SU-DHL-6 (cell line): ENCODE measurements around the gene RNF31.

Experiments
- H2AFZ ChIP-seq: fragments of 200-600 bp; sonication (generic); 2 replicates; pipeline ENCODE4 v1.6.1; 2014; ENCODE audit warnings: low read depth, mild to moderate bottlenecking, moderate library complexity, mixed read lengths, antibody characterized with exemption, low read length; ENCODE audit not compliant: severe bottlenecking
- H3F3A ChIP-seq: fragments of 200-600 bp; shearing (Covaris generic); 2 replicates; pipeline ENCODE4 v1.6.0; 2016; ENCODE audit warnings: antibody characterized with exemption, mild to moderate bottlenecking; ENCODE audit not compliant: insufficient read depth
- H3K27ac ChIP-seq: fragments of 200-600 bp; sonication (generic); 2 replicates; pipeline ENCODE4 v1.5.1; 2016; ENCODE audit warnings: low read depth, mild to moderate bottlenecking, low read length, moderate library complexity, mixed read lengths
- H3K27me3 ChIP-seq: fragments of 200-600 bp; sonication (generic), shearing (Covaris generic); 2 replicates; pipeline ENCODE4 v1.6.0; 2014; ENCODE audit warnings: mild to moderate bottlenecking, low read length
- H3K36me3 ChIP-seq: fragments of 200-600 bp; sonication (generic); 2 replicates; pipeline ENCODE4 v1.6.1; 2014; ENCODE audit warnings: mild to moderate bottlenecking, low read length, mixed read lengths
- H3K4me2 ChIP-seq: fragments of 300-600, 200-600 bp; shearing (Covaris generic), sonication (generic); 2 replicates; pipeline ENCODE4 v1.6.0; 2014; ENCODE audit warnings: low read length, low read depth, mild to moderate bottlenecking; ENCODE audit not compliant: poor library complexity, severe bottlenecking
- H3K4me3 ChIP-seq: fragments of 200-600 bp; sonication (generic); 2 replicates; pipeline ENCODE4 v1.5.1; 2014; ENCODE audit warnings: antibody characterized with exemption, low read length, mild to moderate bottlenecking, mixed read lengths; ENCODE audit not compliant: insufficient read depth, poor library complexity, severe bottlenecking
- H3K79me2 ChIP-seq: fragments of 200-600 bp; sonication (generic); 2 replicates; pipeline ENCODE4 v1.6.1; 2014; ENCODE audit warnings: mild to moderate bottlenecking, low read length, moderate library complexity; ENCODE audit not compliant: insufficient read depth
- H3K9ac ChIP-seq: fragments of 200-600 bp; sonication (generic); 2 replicates; pipeline ENCODE4 v1.7.0; 2014; ENCODE audit warnings: mild to moderate bottlenecking, low read length
- H3K9me2 ChIP-seq: fragments of 200-600 bp; sonication (generic); replicated peaks from 2 replicates; pipeline ENCODE4 v1.6.1; 2014; ENCODE audit warnings: low read length; ENCODE audit not compliant: insufficient read depth
- H3K9me3 ChIP-seq: fragments of 200-600 bp; sonication (generic); 2 replicates; pipeline ENCODE4 v1.6.1; 2014; ENCODE audit warnings: low read length, mixed read lengths; ENCODE audit not compliant: insufficient read depth
- H4K20me1 ChIP-seq: fragments of 200-600 bp; sonication (generic); 2 replicates; pipeline ENCODE4 v1.6.1; 2014; ENCODE audit warnings: low read depth, mild to moderate bottlenecking, antibody characterized with exemption, low read length, moderate library complexity, mixed read lengths
- CTCF ChIP-seq: fragments of 200-600 bp; sonication (generic); IDR thresholded peaks from one replicate; pipeline ENCODE4 v1.5.1; 2017; ENCODE audit warnings: antibody characterized with exemption, mild to moderate bottlenecking, low read length, moderate library complexity; ENCODE audit not compliant: insufficient read depth, poor library complexity, severe bottlenecking
- EZH2phosphoT487 ChIP-seq: fragments of 200-600 bp; sonication (generic), shearing (Covaris generic); conservative IDR thresholded peaks from 2 replicates; pipeline ENCODE4 v1.6.1; 2018; ENCODE audit warnings: mild to moderate bottlenecking, antibody characterized with exemption, low read length, moderate library complexity, mixed read lengths

Gene RNF31

GRCh38 chr14:24150061-24150460 is 2.8 kb downstream of the RNF31 start:
- Histone ChIP-seq H3K9ac (no peak overlapping the region), H3K36me3 (no peaks in the 10 kb centered on the region), H3K79me2 (peaks cover 26% of the 10 kb centered on the region), H3K4me2 (no peak overlapping the region), H3K9me3 (no peaks in the 10 kb centered on the region), H4K20me1 (no peaks in the 10 kb centered on the region), H3K27ac (no peak overlapping the region), H3K9me2 (no peaks in the 10 kb centered on the region), H3K27me3 (no peaks in the 10 kb centered on the region), H3F3A (0 out of 2 replicates have a peak, but pooled peaks cover 3% of the 10 kb centered on the region), H2AFZ (no peak overlapping the region), H3K4me3 (no peak overlapping the region)
- no peak for TF ChIP-seq CTCF
- no peak for TF ChIP-seq EZH2phosphoT487

GRCh38 chr14:24150567-24150966 is 3.3 kb downstream of the RNF31 start:
- Histone ChIP-seq H3K79me2 (peaks cover 22% of the 10 kb centered on the region), H3K9me3 (no peaks in the 10 kb centered on the region), H3K4me3 (no peak overlapping the region), H4K20me1 (no peaks in the 10 kb centered on the region), H2AFZ (no peak overlapping the region), H3K36me3 (no peaks in the 10 kb centered on the region), H3F3A (0 out of 2 replicates have a peak, but pooled peaks cover 3% of the 10 kb centered on the region), H3K4me2 (no peak overlapping the region), H3K27ac (no peak overlapping the region), H3K27me3 (no peaks in the 10 kb centered on the region), H3K9ac (no peak overlapping the region), H3K9me2 (no peaks in the 10 kb centered on the region)
- TF ChIP-seq CTCF (no peak), EZH2phosphoT487 (no peak)

GRCh38 chr14:24150993-24151392 is 3.7 kb downstream of the RNF31 start:
- no peaks in the 10 kb centered on the region for H3K36me3 ChIP-seq
- TF ChIP-seq EZH2phosphoT487 (no peak), CTCF (no peak)

More at GRCh38 chr14:24150993-24151392, 3.7 kb downstream of the RNF31 start:
- Histone ChIP-seq H3K4me3 (no peak overlapping the region), H2AFZ (no peak overlapping the region), H4K20me1 (no peaks in the 10 kb centered on the region), H3K27me3 (no peaks in the 10 kb centered on the region), H3F3A (0 out of 2 replicates have a peak, but pooled peaks cover 3% of the 10 kb centered on the region), H3K4me2 (no peak overlapping the region), H3K27ac (no peak overlapping the region), H3K9me3 (no peaks in the 10 kb centered on the region), H3K79me2 (peaks cover 18% of the 10 kb centered on the region), H3K9me2 (no peaks in the 10 kb centered on the region), H3K9ac (no peak overlapping the region)
